ENCODE data around the gene CAPS.

CAPS gene

DNA sequence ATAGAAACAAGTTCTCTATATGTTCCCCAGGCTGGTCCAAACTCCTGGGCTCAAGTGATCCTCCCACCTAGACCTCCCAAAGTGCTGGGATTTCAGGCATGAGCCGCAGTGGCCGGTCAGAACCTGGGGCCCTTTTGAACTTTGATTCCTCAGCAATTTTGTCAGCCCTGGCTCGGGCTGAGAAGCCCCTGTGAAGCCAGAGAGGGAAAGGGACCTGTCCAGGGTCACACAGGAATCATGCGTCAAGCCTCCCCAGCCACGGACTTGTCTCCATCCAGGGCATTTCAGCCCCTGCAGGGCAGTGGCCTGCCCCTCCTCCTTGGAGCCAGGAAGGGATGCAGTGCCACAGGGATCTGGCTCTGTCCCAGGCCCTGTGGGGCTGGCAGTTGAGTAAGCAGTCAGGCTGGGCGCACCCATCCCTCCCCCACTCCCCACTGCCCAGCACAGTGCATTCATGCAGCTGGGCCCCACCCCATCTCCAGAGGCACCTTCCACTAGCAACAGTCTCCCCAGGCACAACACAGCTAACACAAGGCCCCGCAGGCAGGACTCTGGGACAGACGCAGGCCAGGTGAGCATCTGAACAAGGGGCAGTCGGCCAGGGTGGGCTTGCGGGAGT, at the start of gene CAPS:
Gene CAPS (plus strand): TSS at position 516 of the 619 bp plus-strand sequence. CDS start 153 bp downstream, outside the sequence.
- TF ChIP-seq, protein P1, sequence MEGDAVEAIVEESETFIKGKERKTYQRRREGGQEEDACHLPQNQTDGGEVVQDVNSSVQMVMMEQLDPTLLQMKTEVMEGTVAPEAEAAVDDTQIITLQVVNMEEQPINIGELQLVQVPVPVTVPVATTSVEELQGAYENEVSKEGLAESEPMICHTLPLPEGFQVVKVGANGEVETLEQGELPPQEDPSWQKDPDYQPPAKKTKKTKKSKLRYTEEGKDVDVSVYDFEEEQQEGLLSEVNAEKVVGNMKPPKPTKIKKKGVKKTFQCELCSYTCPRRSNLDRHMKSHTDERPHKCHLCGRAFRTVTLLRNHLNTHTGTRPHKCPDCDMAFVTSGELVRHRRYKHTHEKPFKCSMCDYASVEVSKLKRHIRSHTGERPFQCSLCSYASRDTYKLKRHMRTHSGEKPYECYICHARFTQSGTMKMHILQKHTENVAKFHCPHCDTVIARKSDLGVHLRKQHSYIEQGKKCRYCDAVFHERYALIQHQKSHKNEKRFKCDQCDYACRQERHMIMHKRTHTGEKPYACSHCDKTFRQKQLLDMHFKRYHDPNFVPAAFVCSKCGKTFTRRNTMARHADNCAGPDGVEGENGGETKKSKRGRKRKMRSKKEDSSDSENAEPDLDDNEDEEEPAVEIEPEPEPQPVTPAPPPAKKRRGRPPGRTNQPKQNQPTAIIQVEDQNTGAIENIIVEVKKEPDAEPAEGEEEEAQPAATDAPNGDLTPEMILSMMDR (IDR thresholded peaks at IDR 0.05; ENCODE audit: low read depth, low read length): no peak
- TF ChIP-seq POLR2A (IDR thresholded peaks at IDR 0.05; ENCODE audit: extremely low read depth, insufficient read length) (no peak), MYC (IDR thresholded peaks at IDR 0.05; ENCODE audit: low read depth, low read length) (no peak)
- TF ChIP-seq, protein P2, sequence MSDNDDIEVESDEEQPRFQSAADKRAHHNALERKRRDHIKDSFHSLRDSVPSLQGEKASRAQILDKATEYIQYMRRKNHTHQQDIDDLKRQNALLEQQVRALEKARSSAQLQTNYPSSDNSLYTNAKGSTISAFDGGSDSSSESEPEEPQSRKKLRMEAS (IDR thresholded peaks at IDR 0.05; ENCODE audit: low read depth, low read length): no peak
- no peak for DNase-seq (ENCODE audit: low read depth)
- no peak within 1 kb of the TSS for H3K4me3 ChIP-seq (ENCODE audit: low read depth, low read length)

DNA sequence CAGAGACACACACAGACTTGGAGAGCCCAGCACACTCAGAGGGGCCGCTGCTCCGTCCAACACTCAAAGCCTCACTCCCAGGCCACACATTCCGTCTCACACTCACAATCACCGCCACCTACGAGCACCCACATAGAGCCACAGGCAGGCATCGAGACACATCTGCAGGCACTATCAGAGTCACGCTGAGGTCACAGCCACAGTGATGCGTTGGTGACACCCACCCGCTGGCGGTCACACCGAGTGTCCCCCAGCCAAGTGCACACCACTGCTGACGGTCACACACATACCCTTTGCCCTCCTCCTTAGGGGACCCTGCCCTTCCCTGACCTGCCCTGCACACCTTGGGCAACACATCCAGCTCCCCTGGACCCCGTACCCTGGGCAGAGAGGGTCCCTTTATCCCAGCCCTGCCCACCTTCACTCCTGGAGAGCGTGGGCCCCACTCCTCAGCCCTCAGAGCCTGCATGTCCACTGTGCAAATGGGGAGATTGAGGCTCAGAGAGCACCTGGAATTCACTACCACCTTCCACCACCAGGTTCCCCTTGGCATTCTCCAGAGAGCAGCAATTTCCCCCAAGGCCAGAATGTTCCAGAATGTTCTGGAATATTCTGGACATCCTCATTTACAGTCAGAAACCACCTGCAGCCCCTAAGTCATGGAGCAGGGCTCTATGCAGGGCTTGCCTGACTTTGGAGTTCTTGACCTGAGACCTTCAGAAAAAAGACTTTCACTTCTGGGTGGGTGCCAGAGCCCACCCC, 49.1 kb upstream of the CAPS start:
- TF ChIP-seq MYC (IDR thresholded peaks at IDR 0.05; ENCODE audit: low read depth, low read length) (no peak), POLR2A (IDR thresholded peaks at IDR 0.05; ENCODE audit: extremely low read depth, insufficient read length) (no peak)
- TF ChIP-seq, protein P1 (IDR thresholded peaks at IDR 0.05; ENCODE audit: low read depth, low read length): no peak
- TF ChIP-seq, protein P2 (IDR thresholded peaks at IDR 0.05; ENCODE audit: low read depth, low read length): no peak
- no peak overlapping the region for H3K4me3 ChIP-seq (ENCODE audit: low read depth, low read length)
- DNase-seq (ENCODE audit: low read depth): no peak

DNA sequence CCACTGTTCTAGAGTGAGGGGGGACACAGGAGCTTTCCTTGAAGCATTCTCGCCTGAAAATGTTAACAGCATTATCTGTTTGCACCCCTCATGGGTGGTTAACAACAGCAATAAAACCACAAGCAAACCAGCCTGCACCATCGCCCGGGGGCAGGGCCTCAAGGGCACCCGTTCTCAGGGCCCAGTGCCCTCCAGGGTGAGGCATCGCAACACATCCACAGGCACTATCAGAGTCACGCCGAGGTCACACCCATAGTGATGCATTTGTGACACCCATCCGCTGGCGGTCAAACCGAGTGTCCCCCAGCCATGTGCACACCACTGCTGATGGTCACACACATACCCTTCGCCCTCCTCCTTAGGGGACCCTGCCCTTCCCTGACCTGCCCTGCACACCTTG, 48.3 kb upstream of the CAPS start:
- DNase-seq (ENCODE audit: low read depth): no peak
- H3K4me3 ChIP-seq (ENCODE audit: low read depth, low read length): no peak overlapping the region
- TF ChIP-seq MYC (IDR thresholded peaks at IDR 0.05; ENCODE audit: low read depth, low read length) (no peak), POLR2A (IDR thresholded peaks at IDR 0.05; ENCODE audit: extremely low read depth, insufficient read length) (no peak)
- TF ChIP-seq, protein P2 (IDR thresholded peaks at IDR 0.05; ENCODE audit: low read depth, low read length): no peak
- TF ChIP-seq, protein P1 (IDR thresholded peaks at IDR 0.05; ENCODE audit: low read depth, low read length): no peak

DNA sequence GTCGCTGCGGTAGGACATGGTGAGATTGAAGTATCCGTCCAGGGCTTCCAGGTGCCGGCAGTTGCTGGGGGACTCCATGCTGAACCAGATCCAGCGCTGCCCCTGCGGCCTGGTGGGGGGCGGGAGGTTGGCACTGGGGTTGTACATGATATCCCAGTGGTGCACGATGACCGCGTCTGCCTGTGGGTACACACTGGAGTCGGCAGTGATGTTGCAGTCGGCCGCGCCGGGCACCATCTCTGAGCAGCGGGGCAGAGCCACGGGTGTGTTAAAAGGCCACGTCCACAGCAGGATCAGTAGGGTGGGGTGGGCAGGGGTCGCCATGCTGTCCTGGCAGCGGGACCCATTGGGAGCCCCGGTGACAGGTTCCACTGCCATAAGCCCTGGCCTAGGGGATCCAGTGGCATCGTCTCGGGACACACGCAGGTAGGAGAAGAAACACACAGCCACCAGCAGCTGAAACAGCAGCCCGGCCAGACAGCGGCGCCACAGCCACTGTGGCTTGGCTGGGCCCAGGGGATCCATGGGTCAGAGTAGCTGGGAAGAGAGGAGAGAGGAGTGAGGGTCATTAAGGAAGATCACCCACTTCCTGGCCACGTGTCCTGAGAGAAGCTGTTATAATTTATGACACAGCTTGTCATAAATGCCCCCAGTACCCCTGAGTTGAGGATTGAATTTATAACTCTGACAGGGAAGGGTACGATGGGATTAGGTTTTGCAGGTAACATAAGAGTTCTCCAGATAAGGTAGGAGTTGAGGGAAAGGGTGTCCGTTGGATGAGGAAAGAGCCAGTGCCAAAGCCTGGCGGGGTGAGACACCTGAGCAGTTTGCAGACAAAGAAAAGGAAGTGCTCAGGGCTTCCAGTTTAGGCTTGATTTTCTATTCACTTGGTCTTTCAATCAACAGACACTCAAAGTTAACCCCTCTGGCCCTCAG, 46.6 kb upstream of the CAPS start:
- no peak for DNase-seq (ENCODE audit: low read depth)
- TF ChIP-seq MYC (IDR thresholded peaks at IDR 0.05; ENCODE audit: low read depth, low read length) (no peak), POLR2A (IDR thresholded peaks at IDR 0.05; ENCODE audit: extremely low read depth, insufficient read length) (no peak)
- TF ChIP-seq, protein P2 (IDR thresholded peaks at IDR 0.05; ENCODE audit: low read depth, low read length): no peak
- TF ChIP-seq, protein P1 (IDR thresholded peaks at IDR 0.05; ENCODE audit: low read depth, low read length): no peak
- H3K4me3 ChIP-seq (ENCODE audit: low read depth, low read length): no peak overlapping the region

DNA sequence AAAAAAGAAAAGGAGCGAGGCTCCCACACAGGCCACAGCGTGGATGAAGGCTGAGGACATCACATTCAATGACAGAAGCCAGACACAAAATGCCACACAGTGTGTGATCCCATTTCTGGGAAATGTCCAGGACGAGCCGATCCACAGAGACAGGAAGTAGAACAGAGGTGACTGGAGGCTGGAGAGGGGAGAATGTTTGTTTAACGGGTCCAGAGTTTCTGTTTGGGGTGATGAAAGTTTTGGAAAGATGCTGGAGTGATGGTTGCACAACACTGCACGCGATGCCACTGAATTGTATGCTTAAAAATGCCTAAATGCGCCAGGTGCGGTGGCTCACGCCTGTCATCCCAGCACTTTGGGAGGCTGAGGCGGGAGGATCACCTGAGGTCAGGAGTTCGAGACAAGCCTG, 43.1 kb upstream of the CAPS start:
- no peak for TF ChIP-seq MYC (IDR thresholded peaks at IDR 0.05; ENCODE audit: low read depth, low read length)
- TF ChIP-seq, protein P1 (IDR thresholded peaks at IDR 0.05; ENCODE audit: low read depth, low read length): no peak
- TF ChIP-seq POLR2A (IDR thresholded peaks at IDR 0.05; ENCODE audit: extremely low read depth, insufficient read length): no peak
- TF ChIP-seq, protein P2 (IDR thresholded peaks at IDR 0.05; ENCODE audit: low read depth, low read length): no peak
- no peak overlapping the region for H3K4me3 ChIP-seq (ENCODE audit: low read depth, low read length)
- no peak for DNase-seq (ENCODE audit: low read depth)
